IPS-18a (cell line): ENCODE measurements around the gene ZAP70.

Source experiments
- H3K27ac ChIP-seq: one replicate; pipeline ENCODE4 v1.5.1; 2013; ENCODE audit warnings: low read length
- H3K27me3 ChIP-seq: one replicate; pipeline ENCODE4 v1.6.1; 2013; ENCODE audit warnings: mild to moderate bottlenecking, low read length; ENCODE audit not compliant: control insufficient read depth, insufficient read depth
- H3K36me3 ChIP-seq: one replicate; pipeline ENCODE4 v1.6.1; 2013; ENCODE audit warnings: low read depth, low read length; ENCODE audit not compliant: control insufficient read depth
- H3K4me1 ChIP-seq: one replicate; pipeline ENCODE4 v1.6.1; 2013; ENCODE audit warnings: low read depth, low read length; ENCODE audit not compliant: control insufficient read depth
- H3K4me3 ChIP-seq: one replicate; pipeline ENCODE4 v1.5.1; 2013; ENCODE audit warnings: low read length
- H3K9ac ChIP-seq: one replicate; pipeline ENCODE4 v1.6.1; 2013; ENCODE audit warnings: mild to moderate bottlenecking, low read length, moderate library complexity
- H3K9me3 ChIP-seq: one replicate; pipeline ENCODE4 v1.6.1; 2013; ENCODE audit warnings: low read depth, low read length; ENCODE audit not compliant: control insufficient read depth

The ZAP70 gene

DNA sequence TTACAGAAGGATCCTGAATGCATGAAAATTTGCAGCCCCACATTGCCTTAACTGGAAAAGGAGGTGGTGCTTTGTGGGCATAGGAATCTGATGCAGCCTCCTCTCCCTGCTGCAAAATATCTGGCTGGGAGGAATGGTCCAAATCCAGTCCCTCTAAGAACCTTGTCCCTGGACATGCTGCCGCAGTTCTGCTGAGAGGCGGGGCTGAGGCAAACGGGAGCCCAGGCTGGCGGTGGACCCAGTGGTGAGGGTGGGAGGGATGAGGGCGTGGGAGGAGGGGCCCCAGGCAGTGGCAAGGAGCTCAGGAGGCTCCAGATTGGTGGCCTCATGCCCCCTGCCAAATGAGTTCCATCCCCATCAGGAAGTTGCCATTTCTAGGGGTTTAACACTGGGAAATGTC is 36.2 kb downstream of the ZAP70 start:
- Histone ChIP-seq H3K4me3 (no peak overlapping the region), H3K27ac (no peak overlapping the region), H3K9me3 (no peaks in the 10 kb centered on the region), H3K36me3 (no peaks in the 10 kb centered on the region), H3K4me1 (peaks cover 11% of the 10 kb centered on the region), H3K9ac (no peak overlapping the region), H3K27me3 (no peaks in the 10 kb centered on the region)

DNA sequence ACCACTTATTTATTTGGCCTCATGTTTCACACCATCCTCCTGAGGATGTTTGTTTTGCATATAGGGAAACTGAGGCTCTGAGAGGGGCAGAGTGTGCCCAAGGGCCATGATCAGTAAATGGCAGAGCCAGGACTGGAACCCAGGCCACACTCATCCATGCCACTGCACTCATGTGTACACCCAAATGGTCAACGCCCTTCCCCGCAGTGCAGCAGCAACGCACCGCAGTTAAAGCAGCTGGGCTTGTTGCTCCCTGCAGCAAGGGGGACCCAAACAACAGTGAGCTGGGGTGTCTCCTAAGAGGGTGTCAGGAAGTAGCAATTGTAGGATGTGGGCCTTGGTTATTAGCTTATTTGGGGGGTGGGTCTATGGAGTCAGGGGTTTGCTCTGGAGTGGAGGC is 36.6 kb downstream of the ZAP70 start:
- Histone ChIP-seq H3K27me3 (no peaks in the 10 kb centered on the region), H3K4me3 (no peak overlapping the region), H3K9ac (no peak overlapping the region), H3K27ac (no peak overlapping the region), H3K9me3 (no peaks in the 10 kb centered on the region), H3K4me1 (peaks cover 11% of the 10 kb centered on the region), H3K36me3 (no peaks in the 10 kb centered on the region)

DNA sequence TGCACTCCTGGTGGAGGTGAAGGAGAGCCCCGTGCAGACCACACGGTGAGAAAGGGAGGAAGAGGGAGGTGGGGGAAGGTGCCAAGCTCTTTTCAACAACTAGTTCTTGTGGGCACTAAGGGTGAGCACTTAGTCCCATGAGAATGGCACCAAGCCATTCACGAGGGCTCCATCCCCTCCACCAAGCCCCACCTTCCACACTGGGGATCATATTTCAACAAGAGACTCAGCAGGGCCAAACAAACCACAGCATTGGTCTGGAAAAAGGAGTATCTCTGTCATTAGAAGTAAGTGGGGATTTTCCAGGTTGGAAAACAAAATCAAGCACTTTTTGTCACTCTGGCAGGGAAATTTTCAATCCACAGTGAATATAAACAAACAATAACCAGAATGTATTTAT is 38.4 kb downstream of the ZAP70 start:
- H3K4me3 ChIP-seq: peak overlapping the region; percentile 4
- no peaks in the 10 kb centered on the region for H3K27me3 ChIP-seq
- H3K9ac ChIP-seq: no peak overlapping the region
- H3K27ac ChIP-seq: no peak overlapping the region
- no peaks in the 10 kb centered on the region for H3K9me3 ChIP-seq
- H3K36me3 ChIP-seq: no peaks in the 10 kb centered on the region
- H3K4me1 ChIP-seq: peaks cover 11% of the 10 kb centered on the region

DNA sequence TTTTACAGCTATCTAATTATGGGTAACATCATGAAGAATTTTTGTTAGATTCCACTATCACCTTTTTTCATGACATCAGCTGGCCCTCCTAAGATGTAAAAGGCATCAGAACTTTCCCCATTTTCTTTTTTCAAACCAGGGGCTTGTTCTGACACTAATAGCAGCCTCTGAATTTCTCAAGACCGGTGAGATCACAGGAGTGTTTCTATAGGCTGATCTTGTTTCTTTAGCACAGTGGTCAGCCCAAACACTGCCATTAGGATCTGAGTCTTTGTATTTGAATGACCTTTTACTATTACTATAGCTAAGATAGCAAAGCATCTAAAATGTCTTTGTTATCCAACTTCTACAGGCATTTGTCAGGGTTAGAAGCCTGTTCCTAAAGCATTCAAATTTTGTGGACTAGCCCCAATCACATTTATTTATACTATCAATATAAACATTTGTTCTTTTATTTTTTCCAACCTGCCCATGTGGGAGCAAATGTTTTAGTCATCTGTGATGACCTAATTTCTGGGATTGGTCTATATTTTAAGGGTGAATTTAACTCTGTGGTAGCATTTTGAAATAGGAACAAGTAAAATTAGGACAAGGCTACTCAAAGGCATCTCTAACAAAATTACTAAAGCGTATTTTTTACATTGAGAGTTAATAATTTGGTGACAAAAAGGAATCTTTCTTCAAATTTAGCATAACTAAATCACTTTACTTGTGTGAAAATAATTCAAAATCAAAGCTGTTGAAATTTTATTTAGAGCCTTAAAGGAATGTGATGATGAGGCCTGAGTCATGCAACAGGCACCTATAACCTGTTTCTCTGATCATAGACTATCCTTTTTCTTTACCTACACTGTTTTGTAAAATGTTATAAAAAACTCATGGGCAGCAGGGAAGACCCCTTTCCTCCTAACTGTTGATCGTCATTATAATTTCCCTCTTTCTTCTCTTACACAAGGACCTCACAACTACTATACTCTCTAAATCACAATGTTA is 39.3 kb downstream of the ZAP70 start:
- H3K4me1 ChIP-seq: peaks cover 11% of the 10 kb centered on the region
- H3K27me3 ChIP-seq: no peaks in the 10 kb centered on the region
- peak overlapping the region; percentile 4 for H3K4me3 ChIP-seq
- no peak overlapping the region for H3K9ac ChIP-seq
- H3K27ac ChIP-seq: no peak overlapping the region
- no peaks in the 10 kb centered on the region for H3K36me3 ChIP-seq
- no peaks in the 10 kb centered on the region for H3K9me3 ChIP-seq

DNA sequence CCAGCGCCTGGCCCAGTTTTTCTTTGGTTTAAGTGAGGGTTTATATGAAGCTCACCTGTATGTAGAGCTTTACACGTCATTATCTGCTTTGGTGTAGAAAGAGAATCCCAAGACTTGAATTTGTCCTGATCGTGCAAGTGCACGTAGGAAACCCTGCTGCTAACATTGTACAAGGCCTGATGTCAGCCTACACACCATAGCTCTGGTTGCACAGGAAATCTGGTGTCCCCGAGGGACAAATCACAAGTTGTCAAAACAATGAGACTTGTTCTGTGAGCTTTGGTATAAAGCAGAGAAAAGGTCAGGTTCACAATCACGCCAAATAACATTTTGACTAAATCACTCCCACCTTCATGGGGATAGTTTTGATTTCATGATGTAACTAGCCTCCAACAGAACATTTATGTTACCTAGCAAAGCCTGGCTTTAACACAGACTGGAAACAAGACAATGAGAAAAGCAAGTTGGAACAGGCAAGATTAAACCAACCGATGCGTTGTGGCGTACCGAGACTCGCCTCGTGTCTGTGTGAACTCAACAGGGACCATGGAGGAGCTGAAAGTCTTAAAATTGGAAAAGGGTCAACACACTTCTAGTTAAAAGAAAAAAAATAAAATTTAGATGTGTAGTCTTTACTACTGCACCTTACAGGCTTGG is 41.4 kb downstream of the ZAP70 start:
- peaks cover 11% of the 10 kb centered on the region for H3K4me1 ChIP-seq
- H3K36me3 ChIP-seq: peaks cover 11% of the 10 kb centered on the region
- no peak overlapping the region for H3K9ac ChIP-seq
- no peaks in the 10 kb centered on the region for H3K27me3 ChIP-seq
- no peak overlapping the region for H3K27ac ChIP-seq
- H3K4me3 ChIP-seq: no peak overlapping the region
- H3K9me3 ChIP-seq: no peaks in the 10 kb centered on the region

DNA sequence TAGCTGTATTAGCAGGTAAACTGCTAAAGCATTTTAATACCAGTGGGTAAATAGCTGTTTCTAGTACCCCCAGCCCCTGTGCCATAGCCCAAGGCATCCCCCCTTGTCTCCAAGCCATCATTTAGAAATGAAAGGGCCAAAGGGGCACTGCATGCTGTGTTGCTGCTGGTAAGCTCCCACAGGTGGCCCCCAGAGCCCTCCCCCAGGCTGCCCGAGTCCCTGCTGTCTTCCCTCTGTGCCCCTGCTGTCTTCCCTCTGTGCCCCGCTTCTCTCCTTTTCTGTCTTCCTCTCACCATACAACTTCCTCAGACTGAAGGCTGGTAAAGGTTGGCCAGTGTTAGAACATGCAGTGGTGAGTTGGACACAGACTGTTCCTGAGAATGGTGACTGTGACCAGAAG is 42.1 kb downstream of the ZAP70 start:
- H3K9ac ChIP-seq: no peak overlapping the region
- no peaks in the 10 kb centered on the region for H3K27me3 ChIP-seq
- no peaks in the 10 kb centered on the region for H3K9me3 ChIP-seq
- peaks cover 11% of the 10 kb centered on the region for H3K4me1 ChIP-seq
- H3K4me3 ChIP-seq: no peak overlapping the region
- H3K27ac ChIP-seq: no peak overlapping the region
- peaks cover 17% of the 10 kb centered on the region for H3K36me3 ChIP-seq

DNA sequence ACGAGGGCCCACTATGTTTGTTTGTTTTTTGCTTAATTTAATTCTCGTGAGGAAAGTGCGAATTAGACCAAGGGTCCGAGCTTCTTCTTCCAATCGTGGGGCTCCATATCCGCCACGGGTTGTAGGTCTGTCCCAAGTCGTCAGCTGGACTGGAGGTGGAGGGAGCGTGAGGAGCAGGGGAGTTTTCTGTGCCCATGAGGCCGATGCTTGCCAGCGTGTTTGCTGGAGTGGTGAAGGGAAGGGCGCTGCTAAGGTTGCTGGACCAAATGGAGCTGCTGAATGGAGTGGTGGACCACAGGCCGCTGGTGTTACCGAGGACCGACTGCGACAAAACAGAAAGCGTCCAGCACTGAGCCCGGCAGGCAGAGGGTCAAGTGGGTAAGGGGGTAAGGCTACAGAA is 43.7 kb downstream of the ZAP70 start:
- Histone ChIP-seq H3K27me3 (no peaks in the 10 kb centered on the region), H3K9me3 (no peaks in the 10 kb centered on the region), H3K36me3 (peaks cover 19% of the 10 kb centered on the region), H3K9ac (no peak overlapping the region), H3K4me3 (no peak overlapping the region), H3K27ac (no peak overlapping the region), H3K4me1 (peaks cover 8% of the 10 kb centered on the region)

DNA sequence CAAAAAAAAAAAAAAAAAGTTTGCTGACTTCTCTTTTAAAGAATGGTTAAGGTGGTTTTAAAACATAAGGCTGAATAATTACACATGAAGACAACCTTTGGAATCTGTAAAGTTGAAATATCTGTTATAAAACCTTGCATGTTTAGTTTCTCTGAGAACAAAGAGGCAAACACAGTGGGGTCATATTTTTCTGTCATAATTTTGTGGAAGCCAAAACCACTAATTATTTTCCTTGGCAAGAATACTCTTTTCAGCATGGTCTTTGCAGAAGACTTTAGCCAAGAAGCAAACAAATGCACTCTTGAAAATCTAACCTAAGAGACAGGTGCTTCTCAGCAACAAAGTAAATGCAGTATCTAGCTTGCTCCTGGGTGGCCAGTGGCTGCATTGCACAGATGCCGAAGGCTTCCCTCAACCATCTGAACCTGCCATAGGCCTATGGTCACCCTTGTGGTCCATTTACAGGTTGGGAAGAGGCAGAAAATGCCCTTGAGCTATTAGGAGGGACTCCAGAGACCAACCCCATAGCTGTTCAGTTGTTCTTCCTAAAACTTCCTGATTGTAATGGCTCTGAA is 44.8 kb downstream of the ZAP70 start:
- H3K27me3 ChIP-seq: no peaks in the 10 kb centered on the region
- H3K9me3 ChIP-seq: no peaks in the 10 kb centered on the region
- no peak overlapping the region for H3K4me3 ChIP-seq
- H3K4me1 ChIP-seq: no peaks in the 10 kb centered on the region
- H3K27ac ChIP-seq: no peak overlapping the region
- H3K9ac ChIP-seq: no peak overlapping the region
- H3K36me3 ChIP-seq: peaks cover 19% of the 10 kb centered on the region

DNA sequence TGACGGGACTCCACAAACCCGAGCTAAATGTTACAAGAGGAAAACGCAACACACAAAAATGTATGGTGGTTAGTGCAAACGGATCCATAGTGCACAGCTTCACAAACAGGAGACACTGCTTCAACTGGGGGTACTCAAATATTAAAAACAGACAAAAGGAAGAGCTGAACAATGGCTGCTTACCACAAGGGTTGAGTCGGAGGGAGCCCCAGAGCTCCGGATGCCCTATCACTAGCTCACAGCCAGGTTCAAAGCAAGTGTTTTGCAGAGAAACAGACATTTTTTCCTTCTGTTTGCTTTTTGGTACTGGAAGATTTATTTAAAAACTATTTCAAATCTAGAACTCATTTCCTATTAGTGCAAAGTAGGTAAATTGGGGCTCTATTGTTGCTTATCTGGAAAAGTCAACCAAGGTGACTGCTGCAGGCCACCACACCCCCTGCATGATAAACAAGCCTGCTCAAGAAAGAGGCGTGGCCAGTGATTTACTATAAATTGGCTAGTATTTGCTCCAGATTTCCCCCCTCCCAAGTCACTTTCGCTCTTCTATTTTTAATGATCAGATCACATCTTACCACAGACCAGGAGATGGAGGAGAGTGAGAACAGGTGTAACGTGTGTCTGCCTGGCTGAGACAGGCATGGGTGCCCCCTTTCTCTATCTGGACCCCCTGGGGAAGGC is 46.5 kb downstream of the ZAP70 start:
- Histone ChIP-seq H3K27me3 (no peaks in the 10 kb centered on the region), H3K4me1 (no peaks in the 10 kb centered on the region), H3K9me3 (no peaks in the 10 kb centered on the region), H3K4me3 (no peak overlapping the region), H3K27ac (no peak overlapping the region), H3K36me3 (peaks cover 19% of the 10 kb centered on the region), H3K9ac (no peak overlapping the region)

DNA sequence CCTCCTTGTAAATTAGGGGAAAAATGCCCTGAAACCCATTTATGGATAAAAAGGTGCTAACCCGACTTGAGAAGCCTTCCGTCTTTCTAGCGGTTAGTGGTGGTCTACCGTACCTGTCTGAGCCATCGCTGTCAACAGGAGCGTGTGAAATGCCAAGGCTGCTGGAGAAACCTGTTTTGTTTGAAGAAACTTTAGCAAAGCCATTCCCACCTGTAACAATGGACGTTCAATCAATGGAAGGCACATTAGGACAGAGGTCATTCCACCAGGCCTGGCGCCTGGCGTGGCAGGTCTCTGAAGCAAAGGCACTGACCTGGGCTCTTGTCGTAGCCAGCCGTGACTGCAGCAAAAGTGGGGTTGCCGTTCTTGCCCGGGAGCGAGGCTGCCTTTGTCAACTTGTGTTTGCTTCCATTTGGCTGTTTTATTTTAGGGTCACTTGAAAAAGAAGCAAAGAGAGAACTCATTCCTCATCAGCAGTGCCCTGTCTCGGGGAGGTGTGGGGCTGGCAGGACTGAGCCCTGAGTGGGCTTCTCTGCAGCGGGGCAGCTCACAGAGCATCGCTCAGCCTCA is 47.2 kb downstream of the ZAP70 start:
- no peak overlapping the region for H3K4me3 ChIP-seq
- H3K27me3 ChIP-seq: no peaks in the 10 kb centered on the region
- H3K36me3 ChIP-seq: peaks cover 24% of the 10 kb centered on the region
- H3K9ac ChIP-seq: no peak overlapping the region
- H3K9me3 ChIP-seq: no peaks in the 10 kb centered on the region
- no peaks in the 10 kb centered on the region for H3K4me1 ChIP-seq
- H3K27ac ChIP-seq: no peak overlapping the region

DNA sequence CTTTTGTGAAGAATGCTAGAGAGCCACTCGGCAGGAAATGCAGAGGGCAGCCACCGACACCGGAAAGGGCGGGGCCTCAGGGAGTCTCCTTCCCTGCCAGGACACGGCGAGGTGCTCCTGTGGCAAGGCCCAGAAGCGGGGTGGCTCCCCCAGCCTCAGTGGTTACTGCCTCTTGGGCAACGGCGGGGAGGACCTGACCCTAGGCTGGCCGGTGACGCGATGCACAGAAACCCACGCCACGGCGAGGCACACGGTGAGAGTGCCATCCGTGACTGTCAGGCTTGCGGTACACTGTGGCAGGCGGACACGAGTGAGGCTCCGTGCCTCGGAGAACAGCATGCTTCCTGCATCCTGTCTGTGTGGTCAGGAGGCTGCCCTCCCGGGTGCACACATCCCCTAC is 47.8 kb downstream of the ZAP70 start:
- H3K27ac ChIP-seq: no peak overlapping the region
- no peaks in the 10 kb centered on the region for H3K27me3 ChIP-seq
- H3K4me3 ChIP-seq: no peak overlapping the region
- no peak overlapping the region for H3K9ac ChIP-seq
- H3K9me3 ChIP-seq: no peaks in the 10 kb centered on the region
- no peaks in the 10 kb centered on the region for H3K4me1 ChIP-seq
- peaks cover 30% of the 10 kb centered on the region for H3K36me3 ChIP-seq
